HepG2 (cell line): Measurements from ENCODE around the gene CAD. TPM values are rescaled to one million over a fixed set of nuclear protein-coding genes. Genes with fewer than 3 reads are reported as not detected.

Experiments
- ATAC-seq: fragments of 200-7000 bp; cut with Tn5 transposase; 3 replicates; pipeline ENCODE4 v1.9.1; 2020; ENCODE audit warnings: mild to moderate bottlenecking, moderate library complexity
- BruUV-seq: library from RNA; stranded (reverse); fragments of 400-500 nt; replicated peaks from 2 replicates; lab custom pipeline; 2021; lab: Mats Ljungman, UMichigan
- CTCF ChIA-PET: fragments of 300-600 bp; formaldehyde crosslinking; extraction: SDS; loops from one replicate; lab custom pipeline; 2021; ENCODE audit warnings: low total read pairs, inconsistent platforms, low intra/inter-chr PET ratio; lab: Yijun Ruan, JAX
- POLR2A ChIA-PET: fragments of 350-600 bp; sonication (Branson Sonifier 250); formaldehyde crosslinking; loops from one replicate; lab custom pipeline; 2020; ENCODE audit warnings: antibody characterized with exemption, inconsistent platforms; lab: Yijun Ruan, JAX
- DNase-seq: peaks from one replicate; pipeline ENCODE4 v3.0.0-alpha.2; 2015; ENCODE audit warnings: low spot score
- FAIRE-seq: peaks from 3 replicates; lab custom pipeline; 2011; peaks lifted over from hg19 to GRCh38; lab: Jason Lieb, UNC
- H2AFZ ChIP-seq: one replicate; pipeline ENCODE4 v1.6.1; 2011; ENCODE audit warnings: low read length, inconsistent platforms
- H3K27ac ChIP-seq: fragments of 300-600 bp; 3 replicates; pipeline ENCODE4 v1.8.0; 2011; ENCODE audit warnings: mixed run types, mild to moderate bottlenecking, mixed read lengths, low read length, inconsistent platforms; ENCODE audit not compliant: insufficient read depth; ENCODE audit errors: extremely low read length
- H3K27me3 ChIP-seq, 2 experiments: fragments of 200-600 bp in 1 of 2; 2 replicates in 1 of 2; 3 replicates in 1 of 2; pipeline versions ENCODE4 v1.6.0 to v1.8.0; 2011; ENCODE audit warnings: low read length in 2 of 2, mild to moderate bottlenecking in 2 of 2, moderate library complexity in 2 of 2, inconsistent platforms in 1 of 2; ENCODE audit not compliant: insufficient read depth in 2 of 2, control insufficient read depth in 1 of 2
- H3K36me3 ChIP-seq, 2 experiments: fragments of 200-600 bp in 1 of 2; replicated peaks in 1 of 2; 2 replicates in 1 of 2; 3 replicates in 1 of 2; pipeline versions ENCODE4 v1.5.1 to v1.8.0; 2011; ENCODE audit warnings: low read length in 2 of 2, inconsistent platforms in 1 of 2; ENCODE audit not compliant: insufficient read depth in 2 of 2, control insufficient read depth in 1 of 2
- H3K4me1 ChIP-seq: 2 replicates; pipeline ENCODE4 v1.5.1; 2012; ENCODE audit warnings: low read length, inconsistent platforms; ENCODE audit not compliant: insufficient read depth
- H3K4me2 ChIP-seq: 2 replicates; pipeline ENCODE4 v1.6.0; 2011; ENCODE audit warnings: low read depth, low read length, inconsistent platforms
- H3K4me3 ChIP-seq, 3 experiments: fragments of 200-600 bp in 1 of 3; sonication (generic), shearing (Covaris generic) in 1 of 3; replicated peaks in 1 of 3; 2 replicates each; pipeline ENCODE4 v1.5.1; 2011 to 2016; ENCODE audit warnings: low read length in 3 of 3, inconsistent platforms in 2 of 3, low read depth in 2 of 3, mild to moderate bottlenecking in 2 of 3, control low read depth in 1 of 3, mixed read lengths in 1 of 3; ENCODE audit not compliant: insufficient read depth in 1 of 3
- H3K79me2 ChIP-seq: one replicate; pipeline ENCODE4 v1.6.1; 2011; ENCODE audit warnings: low read length, inconsistent platforms; ENCODE audit not compliant: insufficient read depth
- H3K9ac ChIP-seq: 2 replicates; pipeline ENCODE4 v1.6.0; 2011; ENCODE audit warnings: mild to moderate bottlenecking, low read depth, low read length, inconsistent platforms; ENCODE audit not compliant: insufficient read depth
- H3K9me3 ChIP-seq: 2 replicates; pipeline ENCODE4 v1.5.1; 2012; ENCODE audit warnings: mild to moderate bottlenecking, low read length
- H4K20me1 ChIP-seq: 2 replicates; pipeline ENCODE4 v1.6.0; 2011; ENCODE audit warnings: inconsistent platforms, mild to moderate bottlenecking, low read length, moderate library complexity; ENCODE audit not compliant: insufficient read depth
- ISX ChIP-seq: sonication (generic); formaldehyde crosslinking; conservative IDR thresholded peaks from 2 replicates; pipeline ENCODE4 v1.5.0; 2020; ENCODE audit warnings: missing genetic modification reagents
- PATZ1 ChIP-seq: sonication (generic); formaldehyde crosslinking; IDR thresholded peaks from 2 replicates; pipeline ENCODE4 v1.4.0; 2020; ENCODE audit warnings: missing genetic modification reagents
- ZBTB3 ChIP-seq: sonication (generic); formaldehyde crosslinking; IDR thresholded peaks from 2 replicates; pipeline ENCODE4 v1.4.0; 2020; ENCODE audit warnings: low read depth, mild to moderate bottlenecking, moderate library complexity, missing genetic modification reagents, borderline replicate concordance
- ZFP82 ChIP-seq: sonication (generic); formaldehyde crosslinking; IDR thresholded peaks from 2 replicates; pipeline ENCODE4 v1.5.1; 2020; ENCODE audit warnings: mild to moderate bottlenecking, missing genetic modification reagents, borderline replicate concordance
- ZHX2 ChIP-seq, 2 experiments: sonication (generic) in 1 of 2; formaldehyde crosslinking in 1 of 2; IDR thresholded peaks; 2 replicates each; pipeline versions ENCODE4 v1.6.1 to v1.9.0; 2014 to 2022; ENCODE audit warnings: antibody characterized with exemption in 1 of 2, borderline replicate concordance in 1 of 2, inconsistent platforms in 1 of 2, low read depth in 1 of 2, missing genetic modification reagents in 1 of 2
- ZNF234 ChIP-seq: sonication (generic); formaldehyde crosslinking; conservative IDR thresholded peaks from 2 replicates; pipeline ENCODE4 v1.5.1; 2020; ENCODE audit warnings: mild to moderate bottlenecking, missing genetic modification reagents
- ZNF691 ChIP-seq: sonication (generic); formaldehyde crosslinking; IDR thresholded peaks from 2 replicates; pipeline ENCODE4 v1.4.0; 2020; ENCODE audit warnings: missing genetic modification reagents, low read depth, mild to moderate bottlenecking, borderline replicate concordance
- in situ Hi-C: cut with HindIII; loops from 2 replicates; pipeline ENCODE4 v1.10.0; 2017; ENCODE audit warnings: low pct_unique_long_range_greater_than_20kb; ENCODE audit not compliant: extremely low pct_ligation_motif_present
- intact Hi-C: fragments of 100-400 bp; cut with micrococcal nuclease; formaldehyde crosslinking; loops from one replicate; pipeline ENCODE4 v1.10.0; 2022; ENCODE audit not compliant: unreplicated experiment
- polyA plus RNA-seq, 8 experiments: library from polyadenylated mRNA; depleted of rRNA in 3 of 8; stranded (reverse) in 7 of 8; unstranded in 1 of 8; fragments of >200 nt; fragmentation: Illumina TruSeq in 4 of 8; extraction: Trizol in 4 of 8; gene quantifications; 2 replicates each; pipeline versions ENCODE4 v1.2.1 to v1.2.3, GENCODE V29; 2011 to 2016; ENCODE audit warnings: low read depth in 4 of 8, missing spikeins in 1 of 8, mixed read lengths in 1 of 8; ENCODE audit not compliant: insufficient read depth in 1 of 8
- total RNA-seq, 5 experiments: library from RNA; depleted of rRNA; stranded (reverse); fragments of >200 nt; fragmentation: Illumina TruSeq; extraction: Trizol; gene quantifications; 2 replicates each; pipeline ENCODE4 v1.2.3, GENCODE V29; 2016; ENCODE audit warnings: low read depth in 1 of 5
- TF ChIP-seq, protein P1 (sequence below): sonication (generic); formaldehyde crosslinking; IDR thresholded peaks from 2 replicates; pipeline ENCODE4 v1.4.0; 2020; ENCODE audit warnings: missing genetic modification reagents

Gene CAD
- total and polyA plus RNA-seq, 2 of the 13 experiments (the other 11 are each of a cell fraction or from before 2014, with no cell fraction given) = 21.7 to 37.0 TPM

GRCh38 chr2:27264753-27265535, 47.8 kb downstream of the CAD start (continued):
- TF ChIP-seq PATZ1 (CRISPR knock-in tag) (peak; percentile 93), ZBTB3 (peak; percentile 45; the same call in 1 of the 2 replicates)

- Histone ChIP-seq H3K79me2 (no peaks in the 10 kb centered on the region), H2AFZ (no peak overlapping the region), H3K4me2 (no peak overlapping the region), H3K27ac (no peak overlapping the region), H3K4me3 (no peak overlapping the region), H3K9me3 (no peaks in the 10 kb centered on the region), H3K27me3 (peaks cover 19 to 79% of the 10 kb centered on the region in 2 experiments), H4K20me1 (no peaks in the 10 kb centered on the region), H3K36me3 (no peaks in the 10 kb centered on the region), H3K4me1 (peaks cover 26% of the 10 kb centered on the region), H3K9ac (no peak overlapping the region)
- POLR2A ChIA-PET = interaction anchor here (0.8 kb wide), 1 partner anchor 18 kb away, joined by 3 read pairs; no protein-coding TSS in a partner anchor
- intact Hi-C loops = loop anchor here (1.0 to 2.0 kb wide), 3 partner anchors 15 to 38 kb away; no protein-coding TSS in a partner anchor
- FAIRE-seq (no peak), DNase-seq (no peak), ATAC-seq (no peak)
- in situ Hi-C loops = no loop called here
- CTCF ChIA-PET = interaction anchor here (1.8 to 3.6 kb wide), 3 partner anchors 14 to 38 kb away, joined by 7 to 29 read pairs (median 20); no protein-coding TSS in a partner anchor
- no TSS peak for BruUV-seq
- TF ChIP-seq ZFP82 (no peak), ZNF234 (CRISPR knock-in tag) (no peak), ZHX2 (IDR thresholded peaks at IDR 0.05; ENCODE audit: low read depth) (no peak), ZHX2 (CRISPR knock-in tag; IDR thresholded peaks at IDR 0.05; ENCODE audit: borderline replicate concordance) (no peak), ZNF691 (peak; percentile 5; the same call in 1 of the 2 replicates), ISX (CRISPR knock-in tag) (0 out of 2 replicates have a peak, but pooled peaks have one; percentile 4)
- TF ChIP-seq, protein P1, sequence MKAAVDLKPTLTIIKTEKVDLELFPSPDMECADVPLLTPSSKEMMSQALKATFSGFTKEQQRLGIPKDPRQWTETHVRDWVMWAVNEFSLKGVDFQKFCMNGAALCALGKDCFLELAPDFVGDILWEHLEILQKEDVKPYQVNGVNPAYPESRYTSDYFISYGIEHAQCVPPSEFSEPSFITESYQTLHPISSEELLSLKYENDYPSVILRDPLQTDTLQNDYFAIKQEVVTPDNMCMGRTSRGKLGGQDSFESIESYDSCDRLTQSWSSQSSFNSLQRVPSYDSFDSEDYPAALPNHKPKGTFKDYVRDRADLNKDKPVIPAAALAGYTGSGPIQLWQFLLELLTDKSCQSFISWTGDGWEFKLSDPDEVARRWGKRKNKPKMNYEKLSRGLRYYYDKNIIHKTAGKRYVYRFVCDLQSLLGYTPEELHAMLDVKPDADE (CRISPR knock-in tag) = no peak
These were observed 48.3 kb downstream of the CAD start for GRCh38 chr2:27265536-27265870.
